HG03175 (cell line): ENCODE results near the gene FAM20C.
"Not testable (repeated sequence)": the region's sequence is repeated elsewhere in the genome, so short reads cannot be mapped to it uniquely, and the experiment has no call there.

Experiments used
- ATAC-seq: cut with Tn5 transposase; IDR thresholded peaks from one replicate; pipeline ENCODE4 v1.9.1; 2021; ENCODE audit warnings: mild to moderate bottlenecking, moderate library complexity; ENCODE audit not compliant: unreplicated experiment

FAM20C gene

DNA sequence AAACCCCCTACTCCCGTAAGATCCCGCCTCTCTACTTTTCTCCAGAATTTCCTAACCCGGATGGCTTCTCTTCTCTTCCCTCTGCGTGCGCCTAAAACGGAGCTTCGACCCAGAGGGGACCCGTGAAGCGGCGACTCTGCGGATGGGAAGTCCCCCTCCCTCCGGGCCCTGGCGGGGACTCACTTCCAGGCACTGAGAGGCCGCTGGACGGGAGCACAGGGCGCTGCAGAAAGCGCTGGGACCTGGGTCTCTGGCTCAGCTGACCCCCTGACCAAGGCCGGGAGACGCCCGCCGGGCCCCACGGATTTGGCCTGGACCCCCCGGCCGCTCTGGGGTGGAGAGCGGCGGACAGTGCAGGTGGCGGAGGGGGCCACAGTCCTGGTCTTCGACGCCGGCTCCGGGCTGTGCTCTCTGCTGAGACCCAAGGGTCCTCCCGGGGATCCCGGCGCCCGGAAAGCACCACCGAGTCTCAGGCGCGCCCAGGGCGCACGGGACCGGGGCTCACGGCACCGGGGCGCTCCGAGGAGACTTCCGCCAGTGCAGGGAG lies 96.9 kb downstream of the FAM20C start:
- no peak for ATAC-seq

DNA sequence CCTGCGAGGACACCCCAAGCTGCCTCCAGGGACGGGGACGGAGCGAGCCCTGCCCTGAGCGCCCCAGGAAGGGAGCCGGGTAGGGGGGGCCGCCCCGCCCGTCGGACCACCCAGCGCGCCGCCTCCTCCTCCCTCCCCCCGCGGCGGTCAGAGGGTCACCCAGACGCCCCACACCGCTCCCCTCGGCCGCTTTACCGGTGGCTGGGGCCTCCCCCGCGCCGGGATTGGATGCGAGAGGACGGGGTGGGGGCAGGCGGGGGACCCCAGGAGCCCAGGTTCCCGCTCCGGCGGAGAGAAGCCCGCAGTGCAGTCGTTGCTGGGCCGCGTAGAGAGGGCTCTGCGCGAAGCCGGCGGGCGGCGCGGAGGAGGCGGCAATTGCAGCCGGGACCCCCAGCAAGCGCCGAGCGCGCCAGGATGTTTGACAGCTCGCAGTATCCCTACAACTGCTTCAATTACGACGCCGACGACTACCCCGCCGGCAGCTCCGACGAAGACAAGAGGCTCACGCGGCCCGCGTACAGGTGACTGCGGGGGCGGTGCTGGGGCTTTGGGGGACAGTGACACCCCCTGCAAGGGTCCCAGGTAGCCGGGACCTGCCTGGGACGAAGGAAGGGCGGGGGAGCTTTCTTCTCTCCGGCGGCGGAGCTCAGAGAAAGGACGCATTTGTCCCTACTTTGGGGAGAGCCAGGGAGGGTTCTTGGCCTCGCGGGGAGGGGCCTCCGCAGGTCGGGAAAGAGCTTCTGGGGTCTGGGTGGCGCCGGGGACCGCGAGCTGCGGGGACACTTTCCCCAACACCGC lies 97.6 kb downstream of the FAM20C start, which contains the start of gene FOXL3:
Gene FOXL3, plus strand, starts transcription at position 415 of the 798 bp plus-strand sequence. Its CDS starts 0 bp downstream, at position 415.
- no peak for ATAC-seq

DNA sequence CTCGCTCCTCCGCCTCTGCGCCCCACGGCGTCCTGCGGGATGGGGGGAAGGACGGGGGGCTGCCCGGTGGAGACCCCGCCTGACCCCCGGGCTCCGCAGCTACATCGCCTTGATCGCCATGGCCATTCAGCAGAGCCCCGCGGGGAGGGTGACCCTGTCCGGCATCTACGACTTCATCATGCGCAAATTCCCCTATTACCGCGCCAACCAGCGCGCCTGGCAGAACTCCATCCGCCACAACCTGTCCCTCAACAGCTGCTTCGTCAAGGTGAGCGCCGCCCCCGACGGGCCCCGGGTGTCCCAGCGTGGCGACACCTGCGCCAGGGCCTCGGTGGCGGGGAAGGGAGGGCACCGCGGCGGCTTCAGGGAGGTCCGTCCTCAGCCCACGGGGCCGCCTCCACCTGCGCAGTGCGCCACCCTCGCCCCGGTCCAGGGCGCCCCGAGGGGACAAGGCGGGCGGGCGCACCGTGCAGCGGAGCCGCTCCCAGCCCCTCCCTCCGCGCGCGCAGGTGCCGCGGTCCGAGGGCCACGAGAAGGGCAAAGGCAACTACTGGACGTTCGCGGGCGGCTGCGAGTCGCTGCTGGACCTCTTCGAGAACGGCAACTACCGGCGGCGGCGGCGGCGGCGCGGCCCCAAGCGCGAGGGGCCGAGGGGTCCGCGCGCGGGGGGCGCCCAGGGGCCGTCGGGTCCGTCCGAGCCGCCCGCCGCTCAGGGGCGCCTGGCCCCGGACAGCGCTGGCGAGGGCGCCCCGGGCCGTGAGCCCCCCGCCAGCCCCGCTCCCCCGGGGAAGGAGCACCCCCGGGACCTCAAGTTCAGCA lies 98.4 kb downstream of the FAM20C start:
- ATAC-seq, result no peak

DNA sequence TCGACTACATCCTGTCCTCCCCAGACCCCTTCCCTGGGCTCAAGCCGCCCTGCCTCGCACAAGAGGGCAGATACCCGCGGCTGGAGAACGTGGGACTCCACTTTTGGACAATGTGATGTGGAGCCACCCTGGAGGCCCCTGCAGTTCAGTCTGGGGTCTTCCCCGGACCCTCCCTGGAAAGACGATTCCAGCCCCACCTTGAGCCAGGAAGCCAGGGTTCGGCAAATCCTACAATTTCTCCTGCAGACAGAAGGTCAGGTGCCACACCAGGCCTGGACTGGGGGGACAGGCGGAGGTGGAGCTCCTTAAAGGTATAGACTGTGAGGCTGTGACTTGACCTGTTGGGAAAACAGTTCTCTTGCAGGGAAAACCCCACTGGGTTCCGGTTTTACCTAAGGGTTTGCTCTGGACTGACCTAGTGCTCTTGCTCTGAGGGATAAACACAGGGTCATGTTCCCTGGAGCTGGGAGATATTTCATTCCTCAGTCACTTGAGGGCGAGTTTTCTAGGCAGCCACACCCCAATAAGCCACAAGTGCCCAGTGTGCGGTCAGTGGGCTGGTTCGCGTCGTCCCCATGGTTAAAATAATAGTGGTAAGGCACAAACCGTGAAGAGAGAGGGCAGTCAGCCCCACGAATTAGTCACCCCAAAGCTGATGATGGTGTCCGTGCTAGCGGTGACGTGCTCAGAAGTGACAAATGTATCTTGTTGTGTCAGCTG lies 99.2 kb downstream of the FAM20C start:
- no peak for ATAC-seq

DNA sequence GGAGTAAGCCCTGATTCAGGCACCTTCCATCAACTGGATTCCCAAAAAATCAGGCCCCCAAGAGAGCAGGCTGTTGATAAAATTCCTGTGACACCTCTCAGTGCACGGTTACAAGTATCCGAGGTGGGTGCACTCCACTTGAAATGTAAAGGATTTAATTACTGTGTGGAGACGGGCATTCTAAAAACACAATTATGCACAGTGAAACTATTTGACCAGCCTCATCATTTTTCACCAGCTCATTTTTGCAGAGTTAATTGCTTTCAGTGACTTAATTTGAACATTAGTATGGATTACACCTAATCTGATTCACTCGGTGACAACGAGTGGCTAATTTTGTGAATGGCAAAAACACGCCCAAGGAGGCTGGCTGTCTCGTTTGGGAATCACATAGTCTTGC lies 99.9 kb downstream of the FAM20C start:
- ATAC-seq, result no peak

DNA sequence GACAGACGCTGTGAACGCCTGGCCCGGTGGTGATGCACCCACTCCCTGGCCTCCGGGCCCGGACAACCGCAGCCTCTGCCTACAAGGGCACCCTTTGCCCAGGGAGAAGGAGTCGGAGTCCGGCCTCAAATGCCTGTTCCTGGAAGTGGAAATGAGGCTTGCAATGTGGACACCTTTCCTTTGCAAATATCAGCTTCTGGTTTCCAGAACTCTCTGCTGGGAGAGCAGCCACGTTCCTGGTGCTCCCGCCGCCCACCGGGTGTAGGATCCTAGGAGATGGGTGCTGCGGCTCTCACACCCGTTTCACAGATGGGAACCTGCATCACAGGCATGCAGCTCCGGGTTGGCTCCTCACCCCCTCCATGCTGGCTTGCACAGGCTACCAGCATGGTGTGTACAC lies 100.5 kb downstream of the FAM20C start:
- ATAC-seq, result no peak

DNA sequence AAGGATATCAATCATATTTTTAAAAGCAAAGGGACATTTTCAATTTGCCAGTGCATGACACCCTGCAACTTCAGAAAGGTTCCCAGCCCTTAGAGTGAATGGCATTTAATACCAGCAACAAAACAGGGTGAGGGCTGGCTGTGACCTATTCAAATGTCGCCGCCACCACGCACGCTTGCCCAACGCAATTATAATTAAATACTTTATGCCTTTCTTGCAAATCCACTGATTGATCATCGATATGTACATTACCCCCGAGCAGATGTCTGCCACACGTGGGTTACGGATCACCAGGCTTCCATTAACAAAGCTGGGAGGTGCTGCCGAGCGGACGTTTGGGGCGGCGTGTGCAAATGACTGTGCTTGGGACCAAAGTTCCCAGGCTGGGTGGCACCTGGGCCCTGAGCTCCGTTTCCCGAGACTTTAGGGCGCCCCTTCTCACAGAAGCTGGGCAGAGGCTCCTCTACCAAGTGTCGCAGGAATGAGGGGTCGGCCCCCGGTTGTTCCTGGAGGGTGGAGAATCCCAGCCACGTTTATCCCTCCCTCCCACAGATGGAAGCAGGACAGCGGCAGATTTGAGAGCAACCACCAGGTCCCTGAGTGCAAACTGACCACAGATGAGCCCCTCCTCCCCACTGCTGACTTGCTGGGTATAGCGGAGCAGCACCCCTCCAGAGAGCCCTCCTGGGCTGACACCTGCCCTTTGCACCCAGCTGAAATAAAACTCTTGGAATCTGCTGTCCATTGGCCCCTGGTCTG lies 101.5 kb downstream of the FAM20C start:
- ATAC-seq, result no peak

DNA sequence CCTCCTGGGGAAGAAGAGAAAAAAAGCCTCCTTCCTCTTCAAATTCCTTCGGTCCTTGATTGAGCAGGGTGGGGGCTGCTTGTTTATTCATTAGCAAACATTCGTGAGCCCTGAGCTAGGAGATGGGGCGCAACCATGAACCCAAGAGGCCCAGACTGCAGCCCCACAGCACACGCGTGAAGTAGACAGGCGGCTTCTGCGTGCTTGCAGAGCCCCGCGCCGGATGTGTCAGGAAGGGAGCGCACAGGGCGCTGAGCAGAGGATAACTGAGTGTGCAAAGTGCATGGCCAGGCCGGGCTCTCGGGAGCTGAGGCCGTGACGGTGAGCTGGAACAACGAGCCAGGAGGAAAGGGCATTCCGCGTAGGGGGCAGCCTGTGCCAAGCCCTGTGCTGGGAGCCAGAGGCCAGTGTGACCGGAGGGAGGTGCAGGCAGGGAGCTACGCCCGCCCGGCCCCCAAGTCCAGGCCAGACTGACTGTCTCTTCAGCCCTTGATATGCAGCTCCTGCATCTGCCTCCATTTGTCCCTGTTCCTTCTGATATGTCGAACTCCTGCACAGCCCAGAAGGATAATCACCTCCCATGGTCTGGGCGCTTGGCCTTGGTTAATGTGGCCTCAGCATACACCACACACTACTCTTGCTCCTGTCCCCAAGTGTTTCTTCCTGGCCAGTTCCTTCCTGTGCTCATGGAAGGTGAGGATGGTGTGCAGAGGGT lies 102.2 kb downstream of the FAM20C start:
- ATAC-seq, result no peak

DNA sequence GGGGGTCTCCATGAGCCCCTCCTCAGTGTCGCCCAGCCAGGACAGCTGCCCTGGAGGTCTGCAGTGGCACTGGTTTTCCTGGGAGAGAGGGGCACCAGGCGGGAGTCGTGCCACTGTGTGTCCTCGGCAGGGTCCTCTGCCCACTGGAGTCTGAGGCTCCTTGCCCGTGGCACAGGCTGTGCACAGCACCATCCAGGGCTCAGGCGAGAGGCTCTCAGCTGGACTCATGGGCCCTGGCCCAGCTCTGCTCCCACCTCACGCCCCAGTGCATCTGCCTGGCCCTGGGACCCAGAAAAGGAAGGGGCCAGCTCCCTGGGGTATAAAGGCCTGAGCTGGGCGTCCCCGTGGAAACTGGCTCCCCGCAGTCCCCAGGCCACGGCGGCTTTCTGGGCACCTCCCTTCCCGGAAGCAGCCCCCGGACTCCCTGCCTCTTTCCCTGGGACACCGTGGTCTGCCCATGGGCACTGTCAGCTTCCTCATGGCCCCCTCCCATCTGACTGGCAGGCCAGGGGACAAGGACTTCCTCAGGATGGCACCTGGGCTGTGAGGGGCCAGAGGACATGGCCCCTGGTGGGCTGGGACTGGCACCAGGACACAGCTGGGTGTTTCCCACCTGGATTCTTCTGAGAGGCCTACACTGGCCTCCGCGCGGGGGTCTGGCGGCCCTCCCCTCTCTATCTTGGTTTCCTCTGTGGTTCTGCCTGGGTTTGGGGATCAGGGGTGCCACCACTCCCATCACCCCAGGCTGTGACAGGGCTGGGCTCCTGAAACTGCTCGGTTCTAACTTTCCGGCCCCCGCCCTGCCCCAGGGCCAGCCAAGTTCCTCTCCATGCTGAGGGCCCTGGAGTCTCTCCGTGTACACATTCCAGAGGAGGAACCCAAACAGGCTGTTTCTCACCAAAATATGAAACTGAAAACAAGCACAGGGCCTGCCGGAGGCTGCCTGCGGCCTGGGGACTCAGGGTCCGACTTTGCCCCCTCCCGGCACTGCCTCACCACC lies 103.1 kb downstream of the FAM20C start:
- ATAC-seq, result no peak

DNA sequence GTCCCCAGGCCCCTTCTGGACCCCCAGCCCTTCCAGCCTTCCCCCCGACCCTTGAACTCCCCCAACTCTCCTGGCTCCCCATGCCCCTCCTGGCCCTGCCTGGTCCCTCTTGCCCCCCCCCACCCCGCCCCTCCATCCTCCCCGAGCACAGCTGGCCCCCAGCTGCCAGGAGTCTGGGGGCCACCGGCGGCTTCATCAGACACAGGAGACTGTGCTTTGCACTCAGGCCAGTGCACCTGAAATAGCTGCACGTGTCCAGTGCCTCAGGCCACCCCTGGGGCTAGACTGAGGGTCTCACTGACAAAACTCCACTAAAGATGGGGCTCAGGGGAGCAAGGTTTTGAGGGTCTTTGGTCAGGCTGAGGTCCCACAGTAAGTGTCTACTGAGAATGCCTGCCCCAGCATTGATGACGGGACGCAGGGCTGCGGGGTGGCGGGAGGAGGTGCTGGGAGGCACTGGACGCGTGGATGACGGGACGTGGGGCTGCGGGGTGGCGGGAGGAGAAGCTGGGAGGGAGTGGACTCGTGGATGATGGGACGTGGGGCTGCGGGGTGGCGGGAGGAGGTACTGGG lies 104.1 kb downstream of the FAM20C start:
- ATAC-seq, result no peak

DNA sequence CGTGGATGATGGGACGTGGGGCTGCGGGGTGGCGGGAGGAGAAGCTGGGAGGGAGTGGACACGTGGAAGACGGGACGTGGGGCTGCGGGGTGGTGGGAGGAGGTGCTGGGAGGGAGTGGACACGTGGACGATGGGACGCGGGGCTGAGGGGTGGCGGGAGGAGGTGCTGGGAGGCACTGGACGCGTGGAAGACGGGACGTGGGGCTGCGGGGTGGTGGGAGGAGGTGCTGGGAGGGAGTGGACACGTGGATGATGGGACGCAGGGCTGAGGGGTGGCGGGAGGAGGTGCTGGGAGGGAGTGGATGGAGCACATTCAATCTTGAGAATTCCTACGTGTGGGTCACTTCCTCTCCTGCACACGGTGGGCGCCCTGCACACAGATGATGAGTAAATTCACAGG lies 104.8 kb downstream of the FAM20C start:
- ATAC-seq, result not testable (repeated sequence)

DNA sequence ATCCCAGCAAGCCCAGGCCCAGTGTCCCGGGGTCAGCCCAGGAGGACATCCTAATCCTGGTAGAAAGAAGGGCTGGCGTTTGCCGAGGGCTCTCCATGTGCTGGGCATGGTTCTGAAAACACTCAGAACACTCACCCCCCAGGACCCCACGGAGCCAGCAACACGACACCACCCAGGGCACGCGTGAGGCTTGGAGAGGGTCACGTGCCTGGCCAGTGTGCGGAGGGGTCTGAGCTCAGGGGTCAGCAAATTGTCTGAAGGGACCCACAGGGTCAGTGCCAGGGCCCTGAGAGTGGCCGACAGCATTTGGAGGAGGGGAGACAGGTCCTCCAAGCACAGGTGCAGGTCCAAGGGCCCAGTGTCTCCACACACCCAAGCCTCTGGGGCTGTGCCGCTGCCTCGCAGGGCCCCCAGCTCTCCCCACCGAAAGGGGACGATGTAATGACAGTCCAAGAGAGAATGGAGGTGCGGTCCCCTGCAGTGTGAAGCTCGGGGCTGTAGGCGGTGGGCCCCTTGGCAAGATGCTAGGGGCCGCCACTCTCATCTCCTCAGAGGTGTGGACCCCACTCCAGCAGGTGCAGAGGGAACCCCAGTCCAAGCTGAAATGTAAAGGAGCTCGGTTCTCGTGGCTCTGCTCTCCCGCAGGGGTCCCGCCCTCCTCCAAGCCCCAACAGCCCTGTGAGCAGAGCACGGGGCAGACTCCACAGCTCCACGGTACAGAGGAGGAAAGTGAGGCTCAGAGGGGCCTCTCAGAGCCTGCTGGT lies 105.4 kb downstream of the FAM20C start:
- ATAC-seq, result no peak

DNA sequence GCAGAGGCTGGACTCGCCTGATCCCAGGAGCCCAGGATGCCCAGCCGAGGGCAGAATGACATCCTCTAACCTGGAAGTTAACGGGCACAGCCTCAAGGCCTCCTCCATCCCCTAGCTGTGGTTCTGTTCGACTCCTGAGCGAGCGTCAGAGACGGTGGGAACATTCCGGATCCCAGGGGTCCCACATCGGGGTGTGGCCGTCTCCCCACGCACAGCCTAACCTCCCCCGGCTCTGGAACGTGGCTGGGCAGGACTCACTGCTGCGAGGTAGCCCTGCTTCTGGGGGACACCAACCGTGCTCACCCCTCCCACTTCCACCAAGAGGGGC lies 106.0 kb downstream of the FAM20C start:
- no peak for ATAC-seq

DNA sequence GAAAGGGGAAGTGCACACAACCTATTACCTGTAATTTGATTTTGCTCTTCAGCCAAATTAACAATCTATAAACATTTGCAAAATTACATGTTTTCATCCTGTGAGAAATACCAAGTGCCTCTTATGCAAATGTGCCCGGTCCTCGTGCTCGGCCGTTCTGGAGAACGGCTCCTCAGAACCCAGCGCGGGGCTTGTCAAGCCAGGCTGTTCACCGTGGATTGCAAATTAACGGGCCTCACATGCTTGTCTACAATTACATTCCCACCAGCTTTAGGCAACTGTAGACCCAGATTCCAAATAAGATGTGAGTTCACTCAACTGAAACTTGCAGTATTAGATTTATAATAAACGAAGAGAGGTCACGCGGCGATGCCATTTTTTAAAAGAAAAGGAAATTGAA lies 106.4 kb downstream of the FAM20C start:
- ATAC-seq, result no peak

DNA sequence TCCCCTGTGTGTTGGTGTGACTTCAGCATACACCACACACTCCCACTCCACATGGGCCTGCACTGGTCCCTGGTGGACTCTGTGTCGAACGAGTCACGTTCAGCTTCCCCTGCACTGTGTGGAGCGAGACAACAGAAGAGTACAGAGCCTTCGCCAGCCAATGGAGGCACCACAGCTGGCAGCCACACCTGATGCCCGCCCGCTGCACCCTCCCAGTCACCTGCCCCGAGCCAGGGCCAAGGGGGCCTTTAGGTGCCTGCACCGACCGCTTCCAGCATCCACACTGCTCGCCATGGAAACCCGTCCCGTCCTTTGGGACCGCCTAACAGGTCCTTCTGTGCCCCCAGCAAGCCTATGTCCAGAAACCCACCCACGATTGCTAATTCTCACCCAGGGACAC lies 106.8 kb downstream of the FAM20C start:
- ATAC-seq, result no peak

DNA sequence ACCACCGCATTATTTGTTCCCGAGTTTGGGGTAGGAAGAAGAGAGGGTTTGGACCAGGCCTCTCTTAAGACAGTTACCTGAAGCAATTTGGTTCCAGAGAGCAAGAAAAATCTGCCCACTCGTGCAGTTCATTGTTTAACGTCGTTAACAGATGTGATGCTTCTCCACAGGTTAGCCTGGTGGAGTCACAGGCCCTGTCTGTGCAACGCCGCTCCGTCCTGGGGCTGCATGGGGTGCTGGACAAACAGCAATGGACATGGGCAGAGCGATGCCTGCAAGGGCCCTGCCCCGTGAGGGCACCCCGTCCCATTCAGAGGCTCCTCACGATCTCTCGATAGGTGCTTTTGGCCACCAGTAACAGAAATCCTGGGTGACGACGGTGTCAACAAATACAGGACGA lies 107.3 kb downstream of the FAM20C start:
- no peak for ATAC-seq

DNA sequence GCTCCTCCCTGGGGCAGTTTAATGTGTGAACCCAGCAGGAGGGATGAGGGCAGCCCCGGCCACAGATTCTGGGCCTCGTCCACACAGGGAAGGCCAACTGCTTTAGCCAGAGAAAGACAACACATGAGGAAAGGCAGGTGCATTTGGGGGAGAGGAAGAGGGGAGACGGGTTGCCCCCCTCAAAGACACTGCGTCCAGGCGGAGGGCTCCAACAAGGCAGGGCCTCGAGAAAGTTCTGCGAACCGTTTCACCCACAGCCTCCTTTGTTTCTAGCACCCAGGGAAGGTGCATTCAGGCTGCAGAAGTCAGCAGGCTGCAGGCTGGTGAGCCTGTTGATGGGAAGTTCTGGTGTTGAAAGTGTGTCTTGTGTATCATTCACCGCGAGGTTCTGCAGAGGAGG lies 107.7 kb downstream of the FAM20C start:
- no peak for ATAC-seq
